GM23248 (cell line): ENCODE results near the gene PI4KA.

Source experiments
- EZH2 ChIP-seq: fragments of 200-600 bp; sonication (generic); IDR thresholded peaks from 2 replicates; pipeline ENCODE4 v1.6.1; 2018; ENCODE audit warnings: antibody characterized with exemption, mild to moderate bottlenecking; ENCODE audit not compliant: insufficient read depth, poor library complexity, severe bottlenecking
- EZH2phosphoT487 ChIP-seq: fragments of 200-600 bp; sonication (generic); IDR thresholded peaks from 2 replicates; pipeline ENCODE4 v1.6.1; 2018; ENCODE audit warnings: antibody characterized with exemption, moderate library complexity, mild to moderate bottlenecking, low read depth; ENCODE audit not compliant: insufficient read depth

GRCh38 chr22:20865875-20866445 lies 7.3 kb upstream of the PI4KA start:
- TF ChIP-seq EZH2 (no peak), EZH2phosphoT487 (no peak)
